Breast epithelium (tissue), 3 donors: ENCODE data around the gene TPD52L2.

Source experiments
- CTCF ChIP-seq, 3 donors: fragments of 450-650 bp; IDR thresholded peaks; one replicate each; pipeline ENCODE4 v1.5.1; 2016 to 2017; ENCODE audit warnings: antibody characterized with exemption in 3 of 3, mild to moderate bottlenecking in 3 of 3, moderate library complexity in 3 of 3
- POLR2A ChIP-seq: fragments of 450-650 bp; IDR thresholded peaks from one replicate; pipeline ENCODE4 v1.6.1; 2016; ENCODE audit warnings: antibody characterized with exemption, mild to moderate bottlenecking, moderate library complexity
- POLR2AphosphoS5 ChIP-seq, 3 donors: sonication (generic); formaldehyde crosslinking; IDR thresholded peaks; one replicate each; pipeline ENCODE4 v1.6.1; 2017; ENCODE audit warnings: antibody characterized with exemption in 3 of 3

- TF ChIP-seq CTCF (IDR thresholded peaks at IDR 0.05) (no peak), POLR2A (no peak), POLR2AphosphoS5 (IDR thresholded peaks at IDR 0.05) (no peak)
Observed at GRCh38 chr20:63913768-63914167, 48.7 kb downstream of the TPD52L2 start.
